Endodermal cell (in vitro differentiated cells): Measurements from ENCODE around the gene HOXD13. TPM values are rescaled to one million over a fixed set of nuclear protein-coding genes. Genes with fewer than 3 reads are reported as not detected.

ENCODE experiments used
- DNase-seq: peaks from one replicate; pipeline ENCODE4 v3.0.0-alpha.2; 2017
- H3K27ac ChIP-seq: 2 replicates; pipeline ENCODE4 v1.5.1; 2013; ENCODE audit warnings: mild to moderate bottlenecking, low read depth, low read length, moderate library complexity
- H3K27me3 ChIP-seq: 2 replicates; pipeline ENCODE4 v1.6.1; 2013; ENCODE audit warnings: mild to moderate bottlenecking, low read length, moderate library complexity; ENCODE audit not compliant: insufficient read depth, control insufficient read depth, poor library complexity, severe bottlenecking
- H3K36me3 ChIP-seq: 2 replicates; pipeline ENCODE4 v1.7.0; 2013; ENCODE audit warnings: mild to moderate bottlenecking, low read length, moderate library complexity; ENCODE audit not compliant: control insufficient read depth, insufficient read depth
- H3K4me1 ChIP-seq: one replicate; pipeline ENCODE4 v1.7.0; 2013; ENCODE audit warnings: low read length; ENCODE audit not compliant: control insufficient read depth, insufficient read depth
- H3K4me3 ChIP-seq: 2 replicates; pipeline ENCODE4 v1.5.1; 2013; ENCODE audit warnings: mild to moderate bottlenecking, low read length, moderate library complexity
- H3K9ac ChIP-seq: 2 replicates; pipeline ENCODE4 v1.6.1; 2013; ENCODE audit warnings: mild to moderate bottlenecking, low read length, moderate library complexity; ENCODE audit not compliant: poor library complexity, severe bottlenecking; ENCODE audit errors: extremely low read depth
- H3K9me3 ChIP-seq: 2 replicates; pipeline ENCODE4 v1.6.1; 2013; ENCODE audit warnings: mild to moderate bottlenecking, low read length, moderate library complexity; ENCODE audit not compliant: control insufficient read depth
- H3K27ac Mint-ChIP-seq: 2 replicates; pipeline ENCODE4 v1.8.0; 2020; ENCODE audit warnings: mixed read lengths
- H3K27me3 Mint-ChIP-seq: 2 replicates; pipeline ENCODE4 v1.8.0; 2021; ENCODE audit warnings: mild to moderate bottlenecking, mixed read lengths; ENCODE audit not compliant: insufficient read depth
- H3K36me3 Mint-ChIP-seq: 2 replicates; pipeline ENCODE4 v1.8.0; 2020; ENCODE audit warnings: low read depth, mixed read lengths
- H3K4me1 Mint-ChIP-seq: 2 replicates; pipeline ENCODE4 v1.8.0; 2020; ENCODE audit warnings: mixed read lengths
- H3K4me3 Mint-ChIP-seq: 2 replicates; pipeline ENCODE4 v1.8.0; 2020; ENCODE audit warnings: mild to moderate bottlenecking, moderate library complexity, mixed read lengths
- H3K9me3 Mint-ChIP-seq: 2 replicates; pipeline ENCODE4 v1.8.0; 2020; ENCODE audit warnings: mild to moderate bottlenecking, mixed read lengths
- WGBS, 2 experiments: methylation state at CpG; one replicate each; pipeline versions ENCODE4 v1.1.5 to v1.1.7; 2013; ENCODE audit warnings: missing lambda C conversion rate in 2 of 2, mixed read lengths in 1 of 2; ENCODE audit not compliant: insufficient coverage in 1 of 2, insufficient read length in 1 of 2; 5-methylcytosine and 5-hydroxymethylcytosine counted together
- total RNA-seq, 2 donors: library from RNA; stranded (reverse); fragmentation: NEBNext Ultra II Directional in 1 of 2; extraction: Animal tissue kit (Norgen Biotek cat#: 25700) in 1 of 2; gene quantifications; 2 replicates in 1 of 2; 3 replicates in 1 of 2; pipeline ENCODE4 v1.2.1, GENCODE V29; 2021
- TF ChIP-seq, protein P1 (sequence below): fragments of 200-600 bp; sonication (generic); conservative IDR thresholded peaks from 2 replicates; pipeline ENCODE4 v1.5.0; 2021; ENCODE audit warnings: antibody characterized with exemption, mild to moderate bottlenecking

Gene HOXD13
- total RNA-seq, 2 donors from 2014 or later: 0.11 to 0.40 TPM

DNA sequence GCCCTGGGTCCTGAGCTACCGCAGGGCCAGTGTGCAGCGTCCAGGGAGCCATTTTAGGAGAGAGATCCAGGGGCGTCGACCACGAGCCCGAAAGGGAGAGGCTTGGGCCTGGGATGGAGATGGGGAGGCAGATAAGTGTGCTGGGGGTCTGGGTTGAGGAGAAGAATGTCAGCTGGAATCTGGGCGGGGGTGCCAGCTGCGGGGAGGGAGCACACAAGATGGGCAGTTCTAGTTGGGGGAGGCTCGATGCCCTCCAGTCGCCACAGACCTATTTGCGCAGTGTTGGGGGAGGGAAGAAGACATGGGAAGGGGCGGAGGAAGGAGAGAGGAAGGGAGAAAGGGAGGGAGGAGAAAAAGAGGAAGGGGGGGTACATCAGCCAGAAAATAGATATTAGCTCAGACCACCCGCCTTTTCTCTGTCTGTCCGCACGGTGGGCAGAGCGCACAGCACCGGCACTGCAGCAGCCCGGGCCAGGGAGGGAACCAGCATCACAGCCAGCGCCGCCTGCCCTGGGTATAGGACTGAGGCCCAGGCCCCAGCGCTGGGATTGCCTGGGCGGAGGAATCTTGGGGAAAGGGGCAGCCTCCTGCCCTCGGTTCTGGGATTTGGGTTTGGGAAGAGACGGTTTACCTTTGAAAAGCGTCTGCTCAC is 12.7 kb downstream of the HOXD13 start:
- no peak overlapping the region for H3K9ac ChIP-seq
- Mint-ChIP-seq H3K27ac (no peak overlapping the region), H3K36me3 (no peaks in the 10 kb centered on the region), H3K4me1 (peaks cover 26% of the 10 kb centered on the region), H3K9me3 (no peaks in the 10 kb centered on the region), H3K27me3 (peaks cover 95% of the 10 kb centered on the region), H3K4me3 (peak overlapping the region; percentile 41)
- no peaks in the 10 kb centered on the region for H3K9me3 ChIP-seq
- no peak overlapping the region for H3K27ac ChIP-seq
- no peaks in the 10 kb centered on the region for H3K4me1 ChIP-seq
- peak overlapping the region; percentile 27 for H3K4me3 ChIP-seq
- H3K27me3 ChIP-seq: peaks cover 99% of the 10 kb centered on the region
- WGBS, 2 experiments: 4 to 6% methylated on average over 15 to 25 of the region's 25 CpGs
- TF ChIP-seq, protein P1, sequence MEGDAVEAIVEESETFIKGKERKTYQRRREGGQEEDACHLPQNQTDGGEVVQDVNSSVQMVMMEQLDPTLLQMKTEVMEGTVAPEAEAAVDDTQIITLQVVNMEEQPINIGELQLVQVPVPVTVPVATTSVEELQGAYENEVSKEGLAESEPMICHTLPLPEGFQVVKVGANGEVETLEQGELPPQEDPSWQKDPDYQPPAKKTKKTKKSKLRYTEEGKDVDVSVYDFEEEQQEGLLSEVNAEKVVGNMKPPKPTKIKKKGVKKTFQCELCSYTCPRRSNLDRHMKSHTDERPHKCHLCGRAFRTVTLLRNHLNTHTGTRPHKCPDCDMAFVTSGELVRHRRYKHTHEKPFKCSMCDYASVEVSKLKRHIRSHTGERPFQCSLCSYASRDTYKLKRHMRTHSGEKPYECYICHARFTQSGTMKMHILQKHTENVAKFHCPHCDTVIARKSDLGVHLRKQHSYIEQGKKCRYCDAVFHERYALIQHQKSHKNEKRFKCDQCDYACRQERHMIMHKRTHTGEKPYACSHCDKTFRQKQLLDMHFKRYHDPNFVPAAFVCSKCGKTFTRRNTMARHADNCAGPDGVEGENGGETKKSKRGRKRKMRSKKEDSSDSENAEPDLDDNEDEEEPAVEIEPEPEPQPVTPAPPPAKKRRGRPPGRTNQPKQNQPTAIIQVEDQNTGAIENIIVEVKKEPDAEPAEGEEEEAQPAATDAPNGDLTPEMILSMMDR: no peak
- H3K36me3 ChIP-seq: no peaks in the 10 kb centered on the region
- peak; percentile 79 for DNase-seq

DNA sequence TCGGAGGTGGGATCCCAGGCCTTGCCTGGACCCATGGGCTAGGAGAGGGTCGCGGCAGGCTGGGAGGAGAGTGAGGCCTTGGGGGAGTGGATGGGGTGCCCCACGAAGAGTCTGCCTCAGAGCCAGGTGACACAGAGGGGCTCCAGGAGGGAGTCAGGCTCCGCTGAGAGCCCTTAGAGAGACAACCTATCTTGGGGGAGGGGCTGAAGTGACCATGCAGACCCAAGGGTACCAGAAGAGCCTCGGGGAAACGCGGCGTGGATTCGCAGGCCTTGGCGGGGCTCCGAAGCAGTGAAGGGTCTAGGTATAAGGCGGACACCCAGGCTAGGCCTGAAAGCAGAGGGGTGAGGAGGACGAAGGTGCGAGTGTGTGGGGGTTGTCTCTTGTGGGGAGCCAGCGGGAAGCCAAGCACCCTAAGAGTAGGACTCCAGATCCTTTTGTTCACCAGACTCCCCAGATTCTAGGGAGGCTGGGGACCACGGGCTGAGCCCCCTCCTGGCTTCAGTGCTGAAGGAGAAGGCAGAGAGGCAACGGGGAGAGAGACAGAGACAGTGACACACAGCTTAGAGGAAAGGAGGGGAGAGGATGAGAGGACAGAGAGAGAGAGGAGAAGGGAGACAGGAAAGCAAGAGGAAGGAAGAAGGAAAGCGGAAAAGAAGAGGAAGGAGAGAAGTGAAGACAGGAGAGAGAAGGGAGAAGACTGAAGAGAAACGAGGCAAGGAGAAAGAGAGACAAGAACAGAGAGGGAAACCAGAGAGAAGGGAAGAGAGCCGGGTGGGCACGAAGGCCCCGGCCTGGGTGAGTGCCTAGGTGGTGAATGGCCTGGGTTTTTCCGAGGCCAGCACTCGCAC is 13.4 kb downstream of the HOXD13 start:
- no peak overlapping the region for H3K27ac ChIP-seq
- TF ChIP-seq, protein P1: no peak
- peaks cover 99% of the 10 kb centered on the region for H3K27me3 ChIP-seq
- no peaks in the 10 kb centered on the region for H3K9me3 ChIP-seq
- Mint-ChIP-seq H3K9me3 (no peaks in the 10 kb centered on the region), H3K27me3 (peaks cover 95% of the 10 kb centered on the region), H3K27ac (no peak overlapping the region), H3K36me3 (no peaks in the 10 kb centered on the region), H3K4me1 (peaks cover 26% of the 10 kb centered on the region), H3K4me3 (peak overlapping the region; percentile 32)
- no peaks in the 10 kb centered on the region for H3K4me1 ChIP-seq
- H3K9ac ChIP-seq: no peak overlapping the region
- no peak overlapping the region for H3K4me3 ChIP-seq
- WGBS, 2 experiments: 7 to 8% methylated on average over 20 to 25 of the region's 25 CpGs
- no peaks in the 10 kb centered on the region for H3K36me3 ChIP-seq
- no peak for DNase-seq

DNA sequence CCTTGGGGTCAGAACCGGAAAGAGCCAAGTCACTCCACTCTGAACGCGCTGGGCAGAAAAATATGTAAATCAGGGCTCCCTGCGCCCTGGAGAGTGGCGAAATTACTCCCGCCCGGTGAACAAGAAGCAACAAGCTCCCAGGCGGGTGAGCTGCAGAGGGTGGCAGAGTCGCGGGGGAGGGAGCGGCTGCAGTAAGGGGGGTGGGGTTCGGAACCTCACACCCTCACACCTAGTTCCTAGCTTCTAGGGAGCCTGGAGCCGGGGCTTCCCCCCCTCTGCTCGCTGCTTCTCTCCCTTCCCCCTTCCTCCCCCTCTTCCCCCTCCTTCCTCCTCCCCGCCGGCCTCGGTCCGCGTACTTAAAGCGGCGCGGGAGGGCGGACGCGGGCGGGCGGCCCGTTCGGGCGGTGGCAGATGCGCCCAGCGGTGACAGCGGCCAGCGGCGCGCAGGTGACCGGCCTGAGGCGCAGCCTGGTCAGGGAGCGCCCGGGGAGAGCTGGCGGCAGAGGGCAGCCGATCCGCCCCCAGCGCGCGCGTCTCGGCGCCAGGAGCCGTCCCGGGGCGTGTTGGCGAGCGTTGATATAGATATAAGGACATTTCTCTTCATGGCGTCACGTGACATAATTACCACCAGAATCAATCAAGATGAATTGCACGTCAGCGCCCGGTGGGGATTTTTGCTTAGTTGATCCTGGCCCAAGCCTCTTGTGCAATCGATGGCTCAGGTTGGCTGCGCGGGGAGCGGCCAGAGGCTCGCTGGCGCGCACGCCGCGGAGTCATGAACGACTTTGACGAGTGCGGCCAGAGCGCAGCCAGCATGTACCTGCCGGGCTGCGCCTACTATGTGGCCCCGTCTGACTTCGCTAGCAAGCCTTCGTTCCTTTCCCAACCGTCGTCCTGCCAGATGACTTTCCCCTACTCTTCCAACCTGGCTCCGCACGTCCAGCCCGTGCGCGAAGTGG is 14.3 kb downstream of the HOXD13 start, which contains the start of gene HOXD11:
Gene HOXD11 (plus strand): TSS at position 700 of the 959 bp plus-strand sequence. CDS start 76 bp downstream, at position 776.
- 0 to 1% methylated on average over 11 to 84 of the region's 85 CpGs for WGBS, 2 experiments
- TF ChIP-seq, protein P1: no peak
- DNase-seq: peak; percentile 84
- Mint-ChIP-seq H3K27ac (no peak within 1 kb of the TSS), H3K4me3 (peak within 1 kb of the TSS; percentile 48), H3K36me3 (no peaks in the 10 kb centered on the region), H3K4me1 (peaks cover 26% of the 10 kb centered on the region), H3K27me3 (peaks cover 95% of the 10 kb centered on the region), H3K9me3 (no peaks in the 10 kb centered on the region)
- H3K36me3 ChIP-seq: no peaks in the 10 kb centered on the region
- no peaks in the 10 kb centered on the region for H3K4me1 ChIP-seq
- H3K27ac ChIP-seq: no peak within 1 kb of the TSS
- H3K9me3 ChIP-seq: no peaks in the 10 kb centered on the region
- no peak within 1 kb of the TSS for H3K9ac ChIP-seq
- no peak within 1 kb of the TSS for H3K4me3 ChIP-seq
- H3K27me3 ChIP-seq: peaks cover 99% of the 10 kb centered on the region
